HL-60 (cell line): ENCODE data around the gene IRF6.

ENCODE experiments used
- DNase-seq, 2 experiments: peaks; one replicate each; pipeline ENCODE4 v3.0.0-alpha.2; 2010 to 2020; ENCODE audit warnings: low read depth in 1 of 2, low spot score in 1 of 2
- H3K27ac ChIP-seq: fragments of 250-450 bp; sonication (Bioruptor Pico); replicated peaks from 2 replicates; pipeline ENCODE4 v1.5.1; 2020; ENCODE audit warnings: mild to moderate bottlenecking, moderate library complexity
- H3K27me3 ChIP-seq: fragments of 250-450 bp; sonication (Bioruptor Pico); 2 replicates; pipeline ENCODE4 v1.5.1; 2021; ENCODE audit warnings: mild to moderate bottlenecking, moderate library complexity; ENCODE audit not compliant: insufficient read depth, poor library complexity, severe bottlenecking
- H3K4me3 ChIP-seq: replicated peaks from 2 replicates; pipeline ENCODE4 v1.5.1; 2011; ENCODE audit warnings: mild to moderate bottlenecking, control low read depth, low read length; ENCODE audit not compliant: insufficient read depth
- GABPA ChIP-seq: IDR thresholded peaks from 2 replicates; pipeline ENCODE4 v1.6.1; 2012; ENCODE audit warnings: low read depth
- POLR2AphosphoS5 ChIP-seq: IDR thresholded peaks from 2 replicates; pipeline ENCODE4 v1.6.1; 2012; ENCODE audit warnings: low read depth
- SPI1 ChIP-seq: IDR thresholded peaks from 2 replicates; pipeline ENCODE4 v1.6.1; 2012; ENCODE audit warnings: low read depth, mild to moderate bottlenecking, borderline replicate concordance
- TF ChIP-seq, protein P1 (sequence below): IDR thresholded peaks from one replicate; pipeline ENCODE4 v1.5.1; 2011; ENCODE audit warnings: low read length, control low read depth, inconsistent platforms; ENCODE audit not compliant: insufficient read depth
- TF ChIP-seq, protein P2 (sequence below): IDR thresholded peaks from 2 replicates; pipeline ENCODE4 v1.6.1; 2012; ENCODE audit warnings: low read depth; ENCODE audit not compliant: insufficient replicate concordance

Gene IRF6

DNA sequence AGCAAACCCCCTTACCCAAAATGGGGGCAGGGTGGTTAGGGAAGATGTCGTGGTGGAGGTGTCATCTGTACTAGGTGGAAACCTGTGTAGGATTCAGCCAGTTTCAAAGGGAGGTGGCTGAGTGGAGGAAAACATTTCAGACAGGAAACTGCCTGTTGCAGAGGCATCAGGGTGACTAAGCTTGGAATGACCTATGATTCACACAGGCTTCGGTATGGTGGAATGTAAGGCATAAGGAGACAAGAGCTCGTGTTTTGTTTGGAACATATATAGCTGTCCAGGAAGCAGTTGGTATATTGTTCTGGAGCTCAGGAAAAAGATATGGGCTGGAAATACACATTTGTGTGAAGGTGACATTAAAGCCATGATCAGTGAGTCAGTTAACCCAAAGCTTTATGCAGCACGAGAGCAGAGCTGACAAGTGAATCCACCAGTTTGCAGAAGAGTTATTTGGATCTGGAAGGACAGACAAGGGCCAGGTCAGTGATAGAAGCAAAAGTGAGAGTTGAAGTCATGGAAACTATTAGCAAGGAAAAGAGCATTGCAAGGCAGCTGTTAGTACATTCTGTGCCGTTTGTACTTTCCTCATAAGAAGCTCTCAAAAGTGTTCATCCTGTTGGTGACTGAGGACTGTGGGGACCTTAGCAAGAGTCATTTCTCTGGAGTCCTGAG is 34.1 kb upstream of the IRF6 start:
- DNase-seq: no peak

DNA sequence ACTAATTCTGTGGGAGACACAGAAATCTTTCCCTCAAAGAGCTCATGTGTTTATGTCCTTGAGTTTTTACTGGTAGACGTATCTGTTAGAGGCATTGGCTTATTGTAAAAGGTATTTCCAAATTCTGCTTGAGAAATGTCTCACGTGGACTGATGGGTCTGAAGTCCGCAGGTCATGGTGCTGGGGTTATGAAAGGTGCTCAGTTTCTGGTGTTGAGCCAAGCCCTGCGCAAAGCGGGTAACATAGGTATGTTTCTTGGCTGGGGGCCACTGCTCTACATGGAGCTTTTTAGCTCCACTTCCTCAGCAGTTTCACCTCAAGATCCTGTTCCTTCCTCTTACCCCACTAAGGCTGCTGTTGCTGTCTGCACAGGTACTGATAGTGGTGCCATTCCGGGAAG is 32.6 kb upstream of the IRF6 start:
- no peak overlapping the region for H3K27ac ChIP-seq
- TF ChIP-seq, protein P1, sequence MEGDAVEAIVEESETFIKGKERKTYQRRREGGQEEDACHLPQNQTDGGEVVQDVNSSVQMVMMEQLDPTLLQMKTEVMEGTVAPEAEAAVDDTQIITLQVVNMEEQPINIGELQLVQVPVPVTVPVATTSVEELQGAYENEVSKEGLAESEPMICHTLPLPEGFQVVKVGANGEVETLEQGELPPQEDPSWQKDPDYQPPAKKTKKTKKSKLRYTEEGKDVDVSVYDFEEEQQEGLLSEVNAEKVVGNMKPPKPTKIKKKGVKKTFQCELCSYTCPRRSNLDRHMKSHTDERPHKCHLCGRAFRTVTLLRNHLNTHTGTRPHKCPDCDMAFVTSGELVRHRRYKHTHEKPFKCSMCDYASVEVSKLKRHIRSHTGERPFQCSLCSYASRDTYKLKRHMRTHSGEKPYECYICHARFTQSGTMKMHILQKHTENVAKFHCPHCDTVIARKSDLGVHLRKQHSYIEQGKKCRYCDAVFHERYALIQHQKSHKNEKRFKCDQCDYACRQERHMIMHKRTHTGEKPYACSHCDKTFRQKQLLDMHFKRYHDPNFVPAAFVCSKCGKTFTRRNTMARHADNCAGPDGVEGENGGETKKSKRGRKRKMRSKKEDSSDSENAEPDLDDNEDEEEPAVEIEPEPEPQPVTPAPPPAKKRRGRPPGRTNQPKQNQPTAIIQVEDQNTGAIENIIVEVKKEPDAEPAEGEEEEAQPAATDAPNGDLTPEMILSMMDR: no peak
- TF ChIP-seq GABPA (no peak), SPI1 (no peak), POLR2AphosphoS5 (no peak)
- TF ChIP-seq, protein P2, sequence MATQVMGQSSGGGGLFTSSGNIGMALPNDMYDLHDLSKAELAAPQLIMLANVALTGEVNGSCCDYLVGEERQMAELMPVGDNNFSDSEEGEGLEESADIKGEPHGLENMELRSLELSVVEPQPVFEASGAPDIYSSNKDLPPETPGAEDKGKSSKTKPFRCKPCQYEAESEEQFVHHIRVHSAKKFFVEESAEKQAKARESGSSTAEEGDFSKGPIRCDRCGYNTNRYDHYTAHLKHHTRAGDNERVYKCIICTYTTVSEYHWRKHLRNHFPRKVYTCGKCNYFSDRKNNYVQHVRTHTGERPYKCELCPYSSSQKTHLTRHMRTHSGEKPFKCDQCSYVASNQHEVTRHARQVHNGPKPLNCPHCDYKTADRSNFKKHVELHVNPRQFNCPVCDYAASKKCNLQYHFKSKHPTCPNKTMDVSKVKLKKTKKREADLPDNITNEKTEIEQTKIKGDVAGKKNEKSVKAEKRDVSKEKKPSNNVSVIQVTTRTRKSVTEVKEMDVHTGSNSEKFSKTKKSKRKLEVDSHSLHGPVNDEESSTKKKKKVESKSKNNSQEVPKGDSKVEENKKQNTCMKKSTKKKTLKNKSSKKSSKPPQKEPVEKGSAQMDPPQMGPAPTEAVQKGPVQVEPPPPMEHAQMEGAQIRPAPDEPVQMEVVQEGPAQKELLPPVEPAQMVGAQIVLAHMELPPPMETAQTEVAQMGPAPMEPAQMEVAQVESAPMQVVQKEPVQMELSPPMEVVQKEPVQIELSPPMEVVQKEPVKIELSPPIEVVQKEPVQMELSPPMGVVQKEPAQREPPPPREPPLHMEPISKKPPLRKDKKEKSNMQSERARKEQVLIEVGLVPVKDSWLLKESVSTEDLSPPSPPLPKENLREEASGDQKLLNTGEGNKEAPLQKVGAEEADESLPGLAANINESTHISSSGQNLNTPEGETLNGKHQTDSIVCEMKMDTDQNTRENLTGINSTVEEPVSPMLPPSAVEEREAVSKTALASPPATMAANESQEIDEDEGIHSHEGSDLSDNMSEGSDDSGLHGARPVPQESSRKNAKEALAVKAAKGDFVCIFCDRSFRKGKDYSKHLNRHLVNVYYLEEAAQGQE: no peak
- H3K4me3 ChIP-seq: no peak overlapping the region
- DNase-seq: peak in 1 of 2 experiments; percentile 9
- H3K27me3 ChIP-seq: no peaks in the 10 kb centered on the region

More for the DNA sequence above, 34.1 kb upstream of the IRF6 start:
- H3K27ac ChIP-seq: no peak overlapping the region
- no peak overlapping the region for H3K4me3 ChIP-seq
- H3K27me3 ChIP-seq: no peaks in the 10 kb centered on the region
- TF ChIP-seq POLR2AphosphoS5: no peak
- TF ChIP-seq GABPA: no peak
- TF ChIP-seq SPI1: no peak
- TF ChIP-seq, protein P1: no peak
- TF ChIP-seq, protein P2: no peak

DNA sequence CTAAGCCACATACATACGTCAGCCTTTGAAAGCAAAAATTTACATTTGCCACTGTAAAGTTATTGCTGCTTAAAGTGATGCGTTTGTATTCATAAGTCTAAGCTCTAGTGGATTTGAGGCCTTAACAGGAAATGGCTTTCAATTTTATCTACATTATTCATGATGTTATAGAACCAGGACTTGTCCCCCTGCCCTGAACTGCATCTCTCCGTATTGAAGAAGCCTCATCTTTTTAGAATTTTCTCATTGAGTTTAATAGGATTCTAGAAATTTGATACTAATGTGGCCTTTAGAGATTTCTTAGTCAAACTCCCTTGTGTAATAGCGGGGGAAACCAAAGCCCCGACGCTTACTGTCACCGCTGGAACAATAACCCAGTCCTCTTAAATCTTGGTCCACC is 31.7 kb upstream of the IRF6 start:
- no peak for DNase-seq
- no peak overlapping the region for H3K4me3 ChIP-seq
- H3K27me3 ChIP-seq: no peaks in the 10 kb centered on the region
- TF ChIP-seq, protein P1: no peak
- TF ChIP-seq GABPA: no peak
- no peak for TF ChIP-seq POLR2AphosphoS5
- TF ChIP-seq, protein P2: no peak
- no peak for TF ChIP-seq SPI1
- H3K27ac ChIP-seq: no peak overlapping the region
